HepG2 (cell line): Measurements from ENCODE around the gene MTX1. TPM values are rescaled to one million over a fixed set of nuclear protein-coding genes. Genes with fewer than 3 reads are reported as not detected.

Experiments used
- CCAR2 ChIP-seq: fragments of 200-400 bp; formaldehyde crosslinking; optimal IDR thresholded peaks from 2 replicates; pipeline ENCODE3; 2018; ENCODE audit warnings: low read depth, mild to moderate bottlenecking, low read length, moderate library complexity
- CHD2 ChIP-seq: IDR thresholded peaks from 2 replicates; pipeline ENCODE4 v1.6.1; 2011; ENCODE audit warnings: low read depth, low read length, improper control_type of control experiment
- EP300 ChIP-seq, 3 experiments: sonication (generic) in 1 of 3; formaldehyde crosslinking in 1 of 3; IDR thresholded peaks; 2 replicates each; pipeline versions ENCODE4 v1.5.1 to v1.6.1; 2011 to 2020; ENCODE audit warnings: low read depth in 2 of 3, low read length in 2 of 3, borderline replicate concordance in 1 of 3, improper control_type of control experiment in 1 of 3, mild to moderate bottlenecking in 1 of 3, missing genetic modification reagents in 1 of 3, moderate library complexity in 1 of 3
- FOSL2 ChIP-seq: sonication (generic); formaldehyde crosslinking; IDR thresholded peaks from 2 replicates; pipeline ENCODE4 v1.4.0; 2020; ENCODE audit warnings: missing genetic modification reagents
- KLF16 ChIP-seq, 2 experiments: sonication (generic) in 1 of 2; formaldehyde crosslinking in 1 of 2; IDR thresholded peaks; 2 replicates each; pipeline versions ENCODE4 v1.6.1 to v1.8.0; 2016 to 2023; ENCODE audit warnings: missing genetic modification reagents in 2 of 2, missing compliant biosample characterization in 1 of 2
- KMT2A ChIP-seq: sonication (generic); formaldehyde crosslinking; IDR thresholded peaks from 2 replicates; pipeline ENCODE4 v1.4.0; 2020; ENCODE audit warnings: missing genetic modification reagents
- TFE3 ChIP-seq: IDR thresholded peaks from 2 replicates; pipeline ENCODE4 v1.6.1; 2016
- THRA ChIP-seq: sonication (generic); formaldehyde crosslinking; IDR thresholded peaks from 2 replicates; pipeline ENCODE4 v1.4.0; 2020; ENCODE audit warnings: missing genetic modification reagents, borderline replicate concordance
- WIZ ChIP-seq: sonication (generic); formaldehyde crosslinking; IDR thresholded peaks from 2 replicates; pipeline ENCODE4 v1.5.1; 2020; ENCODE audit warnings: mild to moderate bottlenecking, missing genetic modification reagents
- ZNF407 ChIP-seq: sonication (generic); formaldehyde crosslinking; IDR thresholded peaks from one replicate; pipeline ENCODE4 v1.5.1; 2020; ENCODE audit warnings: mild to moderate bottlenecking, missing genetic modification reagents; ENCODE audit errors: not compliant biosample characterization
- ZSCAN30 ChIP-seq: sonication (generic); formaldehyde crosslinking; IDR thresholded peaks from 2 replicates; pipeline ENCODE4 v1.5.0; 2020; ENCODE audit warnings: mild to moderate bottlenecking, missing genetic modification reagents
- polyA plus RNA-seq, 8 experiments: library from polyadenylated mRNA; depleted of rRNA in 3 of 8; stranded (reverse) in 7 of 8; unstranded in 1 of 8; fragments of >200 nt; fragmentation: Illumina TruSeq in 4 of 8; extraction: Trizol in 4 of 8; gene quantifications; 2 replicates each; pipeline versions ENCODE4 v1.2.1 to v1.2.3, GENCODE V29; 2011 to 2016; ENCODE audit warnings: low read depth in 4 of 8, missing spikeins in 1 of 8, mixed read lengths in 1 of 8; ENCODE audit not compliant: insufficient read depth in 1 of 8
- total RNA-seq, 5 experiments: library from RNA; depleted of rRNA; stranded (reverse); fragments of >200 nt; fragmentation: Illumina TruSeq; extraction: Trizol; gene quantifications; 2 replicates each; pipeline ENCODE4 v1.2.3, GENCODE V29; 2016; ENCODE audit warnings: low read depth in 1 of 5

MTX1 gene
- total and polyA plus RNA-seq, 2 of the 13 experiments (the other 11 are each of a cell fraction or from before 2014, with no cell fraction given): 64.5 to 72.6 TPM

- no peak; the same call in 1 of the 2 replicates for TF ChIP-seq THRA
- TF ChIP-seq KMT2A: peak; percentile 54; the same call in 1 of the 2 replicates
- TF ChIP-seq CCAR2: no peak
- TF ChIP-seq WIZ (CRISPR knock-in tag): peak; percentile 80
- no peak; a peak in 1 of 4 replicates for TF ChIP-seq EP300 (IDR thresholded peaks at IDR 0.05; ENCODE audit: low read depth in 2 of 2, low read length in 2 of 2)
- 0 out of 2 replicates have a peak, but pooled peaks have one; percentile 8 for TF ChIP-seq EP300 (CRISPR knock-in tag; IDR thresholded peaks at IDR 0.05; ENCODE audit: borderline replicate concordance)
- no peak for TF ChIP-seq ZNF407 (CRISPR knock-in tag)
- TF ChIP-seq KLF16 (CRISPR knock-in tag; IDR thresholded peaks at IDR 0.05): peak in 1 of 2 experiments; percentile 34; a peak in 1 of 4 replicates
- peak; percentile 96 for TF ChIP-seq TFE3
- no peak for TF ChIP-seq ZSCAN30 (CRISPR knock-in tag)
- TF ChIP-seq FOSL2 (CRISPR knock-in tag): peak; percentile 56; the same call in 1 of the 2 replicates
- TF ChIP-seq CHD2: peak; percentile 94
These were observed 53.6 kb downstream of the MTX1 start, which contains the start of gene SCAMP3 (continued) for GRCh38 chr1:155261852-155262673.
